Stimulated activated CD4-positive, alpha-beta T cell treated with anti-CD3 and anti-CD28 coated beads, Interleukin-2, amount 100 ng/mL, for 48 hours (primary cell): ENCODE results near the gene LCE7A.

Source experiments
- DNase-seq, 2 donors: peaks; one replicate each; pipeline ENCODE4 v3.0.0-alpha.2; 2020

Gene LCE7A

DNA sequence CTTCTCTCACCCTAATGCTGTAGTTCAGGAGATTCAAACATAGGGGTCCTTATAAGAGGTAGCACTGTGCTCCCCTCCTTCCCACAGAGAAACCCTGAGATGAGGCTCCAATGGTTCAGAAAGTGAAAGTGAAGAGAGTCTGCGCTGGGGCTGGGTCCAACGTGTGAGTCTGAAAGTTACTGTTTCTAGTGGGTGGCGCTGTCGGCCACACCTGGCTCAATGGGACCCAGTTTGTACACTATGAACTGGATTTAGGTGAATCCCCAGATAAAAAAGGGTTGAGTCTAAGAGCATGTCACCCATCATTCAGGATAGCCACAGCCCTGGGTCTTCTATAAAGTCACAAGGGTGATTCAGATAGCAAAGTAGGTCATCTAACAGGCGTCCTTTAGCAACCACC is 21.1 kb downstream of the LCE7A start:
- no peak for DNase-seq

DNA sequence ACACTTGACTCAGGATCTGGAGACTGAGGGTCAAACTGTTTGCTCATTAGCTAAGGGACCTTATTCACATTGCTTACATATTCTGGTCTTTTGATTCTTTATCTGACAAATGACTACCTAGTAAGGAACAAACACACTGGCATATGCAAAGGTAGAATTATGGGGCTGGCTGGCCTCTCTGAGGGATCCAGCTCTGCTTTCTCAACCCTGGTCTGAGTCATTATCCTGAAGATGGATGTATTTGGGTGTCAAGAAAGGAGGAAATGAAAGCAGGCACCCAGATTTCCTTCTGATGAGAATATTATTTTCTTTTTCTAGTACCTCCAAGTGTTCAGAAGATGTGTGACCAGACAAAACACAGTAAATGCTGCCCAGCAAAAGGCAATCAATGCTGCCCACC is 24.3 kb downstream of the LCE7A start:
- DNase-seq, result no peak

DNA sequence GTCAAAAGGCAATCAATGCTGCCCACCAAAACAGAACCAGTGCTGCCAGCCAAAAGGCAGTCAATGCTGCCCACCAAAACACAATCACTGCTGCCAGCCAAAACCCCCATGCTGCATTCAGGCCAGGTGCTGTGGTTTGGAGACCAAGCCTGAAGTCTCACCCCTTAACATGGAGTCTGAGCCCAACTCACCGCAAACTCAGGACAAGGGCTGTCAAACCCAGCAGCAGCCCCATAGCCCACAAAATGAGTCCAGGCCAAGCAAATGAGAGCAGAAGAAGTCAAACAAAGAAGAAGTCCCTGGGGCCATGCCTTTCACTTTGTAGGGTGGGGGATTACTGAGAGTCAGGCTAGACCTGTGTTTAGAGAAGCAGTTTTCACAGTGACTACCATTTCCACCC is 24.7 kb downstream of the LCE7A start:
- no peak for DNase-seq

DNA sequence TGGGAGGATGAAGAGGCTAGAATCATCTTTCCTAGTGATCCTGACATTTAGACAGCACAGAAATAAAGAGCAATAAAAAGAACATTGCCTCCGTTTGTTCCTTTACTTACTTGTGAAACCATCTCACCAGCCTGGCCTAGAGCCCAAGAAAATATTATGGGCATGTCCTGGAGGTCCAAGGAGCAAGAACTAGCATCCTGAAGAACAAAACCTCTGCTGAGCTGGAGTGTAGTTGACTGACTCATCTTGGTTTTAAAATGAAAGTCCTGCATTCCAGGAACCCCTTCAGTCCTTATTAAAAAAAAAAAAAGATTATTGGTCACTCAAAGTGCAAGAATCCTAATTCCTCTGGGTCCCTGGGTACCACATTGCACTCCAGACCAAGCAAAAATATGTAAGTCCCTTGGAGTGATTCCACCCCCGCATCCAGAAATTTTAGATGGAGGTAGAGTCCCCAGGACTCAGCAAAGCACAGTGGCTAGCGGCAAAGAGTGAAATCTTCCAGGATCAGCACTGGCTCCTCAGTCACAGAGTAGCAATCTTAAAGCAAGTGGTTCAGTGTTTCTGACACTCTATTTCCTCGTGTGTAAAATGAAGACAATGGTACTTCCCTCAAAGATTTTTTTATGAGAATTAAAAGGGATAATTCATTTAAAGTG is 25.3 kb downstream of the LCE7A start:
- no peak for DNase-seq

DNA sequence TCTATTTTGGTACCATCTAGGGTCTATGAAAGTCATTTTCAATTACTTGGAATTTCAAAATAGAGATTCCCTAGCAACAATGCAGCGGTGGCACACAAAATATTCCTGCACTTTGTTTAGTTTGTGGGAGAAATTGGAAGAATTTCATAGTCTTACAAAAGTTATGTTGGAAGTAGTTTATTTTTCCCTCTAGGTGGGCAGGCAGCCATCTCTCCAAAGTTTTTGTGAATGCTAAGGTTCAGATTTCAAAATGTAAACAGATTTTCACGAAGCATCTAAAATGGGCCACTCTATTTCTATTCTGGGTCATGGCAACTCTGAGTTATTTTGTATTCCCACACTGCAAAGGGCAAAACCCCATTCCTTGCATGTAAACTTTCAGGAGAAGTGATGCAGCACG is 26.3 kb downstream of the LCE7A start:
- no peak for DNase-seq

DNA sequence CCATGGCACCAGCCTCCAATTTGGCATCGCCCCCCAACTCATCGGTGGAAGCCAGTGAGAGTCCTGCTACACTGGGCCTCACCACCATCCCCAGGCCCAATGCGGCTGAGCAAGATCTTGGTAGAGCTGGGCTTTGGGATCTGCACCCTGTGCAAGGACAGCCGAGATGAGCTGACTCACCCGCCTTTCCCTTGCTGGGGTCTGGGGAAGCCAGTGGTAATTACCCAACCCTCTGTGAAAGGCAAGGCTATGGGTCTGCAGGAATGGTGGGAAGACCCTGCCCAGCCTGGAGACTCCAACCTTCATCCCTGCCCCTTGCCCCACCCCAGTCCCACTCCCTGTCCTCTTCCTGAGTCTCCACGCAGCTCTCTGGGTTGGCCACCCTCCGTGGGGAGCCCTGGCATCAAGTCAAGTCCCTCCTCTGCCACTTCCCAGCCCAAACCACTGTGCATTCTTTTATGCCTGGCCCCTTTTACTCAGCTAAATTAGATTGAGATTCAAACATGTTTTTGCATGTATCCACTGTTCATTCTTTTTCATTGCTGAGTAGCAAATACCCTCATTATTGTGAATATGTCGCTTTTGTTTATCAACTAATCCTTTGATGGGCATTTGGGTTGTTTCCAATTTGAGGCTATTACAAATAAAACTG is 27.1 kb downstream of the LCE7A start:
- no peak for DNase-seq

DNA sequence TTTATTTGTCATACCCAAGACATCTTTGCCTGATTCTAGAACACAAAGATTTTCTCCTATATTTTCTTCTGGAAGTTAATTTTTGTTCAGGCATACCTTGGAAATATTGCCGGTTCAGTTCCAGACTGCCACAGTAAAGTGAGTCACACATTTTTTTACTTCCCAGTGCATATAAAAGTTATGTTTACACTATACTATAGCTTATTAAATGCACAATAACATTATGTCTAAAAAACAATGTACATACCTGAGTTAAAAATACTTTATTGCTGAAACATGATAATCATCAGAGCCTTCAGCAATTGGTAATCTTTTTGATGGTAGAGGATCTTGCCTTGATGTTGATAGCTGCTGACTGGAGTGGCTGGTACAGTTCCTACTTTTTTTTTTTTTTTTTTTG is 28.3 kb downstream of the LCE7A start:
- DNase-seq, result no peak

DNA sequence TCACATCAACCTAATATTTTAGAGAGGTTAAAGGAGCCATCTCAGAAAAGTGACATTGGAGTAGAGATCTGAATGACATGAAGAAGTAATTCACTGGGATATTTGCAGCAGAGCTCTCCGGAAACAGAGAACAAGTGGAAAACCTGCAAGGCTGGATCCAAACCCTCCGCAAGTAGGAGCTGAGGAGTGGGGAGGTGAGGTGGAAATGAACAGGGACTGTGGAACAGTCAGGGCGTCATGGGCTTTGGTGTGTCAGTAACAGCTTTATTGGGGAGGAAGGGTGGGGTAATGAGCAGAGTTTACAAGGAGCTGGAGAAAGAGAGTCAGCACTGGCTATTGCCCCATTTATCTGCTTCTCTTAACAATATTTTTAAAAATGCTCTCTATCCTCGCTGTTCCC is 39.2 kb downstream of the LCE7A start:
- DNase-seq, result no peak

DNA sequence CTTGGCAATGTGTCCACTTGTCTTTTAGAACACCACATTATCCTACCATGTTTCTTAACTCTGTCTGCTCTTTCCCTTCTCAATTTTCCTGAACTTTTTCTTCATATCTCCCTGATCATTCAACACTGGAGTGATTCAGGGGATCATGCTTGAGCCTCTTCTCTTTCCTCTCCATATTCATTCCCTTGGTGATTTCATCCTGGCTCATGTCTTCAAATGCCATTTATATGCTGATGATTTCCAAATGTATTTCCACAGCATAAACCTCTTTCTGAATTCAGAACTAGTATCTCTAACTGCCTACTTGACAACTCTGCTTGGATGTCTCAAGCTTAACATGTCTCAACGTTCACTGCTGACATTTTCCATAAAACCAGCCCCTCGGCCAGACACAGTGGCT is 40.1 kb downstream of the LCE7A start:
- DNase-seq, result no peak

DNA sequence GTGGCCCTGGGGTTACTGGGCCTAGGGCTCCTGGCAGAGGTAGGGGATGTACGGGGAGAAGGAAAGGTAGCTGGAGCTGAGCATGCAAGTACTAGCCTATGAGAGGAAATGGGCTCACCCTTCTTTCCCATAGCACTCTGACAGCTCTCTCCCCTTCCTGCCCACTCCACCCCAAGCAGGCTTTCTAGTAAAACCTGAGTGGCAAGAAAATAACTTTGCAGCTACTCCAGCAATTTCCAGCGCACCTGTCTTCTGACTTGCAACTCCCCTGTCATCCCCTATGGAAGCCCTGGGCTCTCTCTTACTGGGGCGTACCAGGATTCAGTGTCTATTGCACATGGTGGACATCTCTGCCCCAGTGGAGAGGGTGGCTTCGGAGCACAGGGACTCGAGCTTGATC is 41.8 kb downstream of the LCE7A start:
- DNase-seq, result no peak

DNA sequence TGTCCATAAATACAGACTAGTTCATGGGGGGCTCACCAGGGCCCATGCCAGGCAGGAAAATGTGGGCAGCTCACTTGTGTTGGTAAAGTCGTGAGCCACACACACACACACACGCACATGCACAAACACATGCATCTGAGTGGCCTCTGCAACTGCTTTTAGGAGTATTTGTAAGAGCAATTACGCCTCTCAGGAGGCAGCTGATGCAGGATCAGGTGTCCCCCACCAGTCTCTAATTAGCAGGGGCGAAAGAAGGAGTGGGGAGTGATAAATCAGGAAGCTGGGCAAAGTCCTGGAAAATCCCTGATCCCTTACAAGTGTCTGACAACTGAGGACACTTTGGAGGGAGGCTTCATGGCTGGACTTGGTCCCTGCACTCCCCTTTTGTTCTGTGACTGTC is 42.8 kb downstream of the LCE7A start:
- DNase-seq, result no peak

DNA sequence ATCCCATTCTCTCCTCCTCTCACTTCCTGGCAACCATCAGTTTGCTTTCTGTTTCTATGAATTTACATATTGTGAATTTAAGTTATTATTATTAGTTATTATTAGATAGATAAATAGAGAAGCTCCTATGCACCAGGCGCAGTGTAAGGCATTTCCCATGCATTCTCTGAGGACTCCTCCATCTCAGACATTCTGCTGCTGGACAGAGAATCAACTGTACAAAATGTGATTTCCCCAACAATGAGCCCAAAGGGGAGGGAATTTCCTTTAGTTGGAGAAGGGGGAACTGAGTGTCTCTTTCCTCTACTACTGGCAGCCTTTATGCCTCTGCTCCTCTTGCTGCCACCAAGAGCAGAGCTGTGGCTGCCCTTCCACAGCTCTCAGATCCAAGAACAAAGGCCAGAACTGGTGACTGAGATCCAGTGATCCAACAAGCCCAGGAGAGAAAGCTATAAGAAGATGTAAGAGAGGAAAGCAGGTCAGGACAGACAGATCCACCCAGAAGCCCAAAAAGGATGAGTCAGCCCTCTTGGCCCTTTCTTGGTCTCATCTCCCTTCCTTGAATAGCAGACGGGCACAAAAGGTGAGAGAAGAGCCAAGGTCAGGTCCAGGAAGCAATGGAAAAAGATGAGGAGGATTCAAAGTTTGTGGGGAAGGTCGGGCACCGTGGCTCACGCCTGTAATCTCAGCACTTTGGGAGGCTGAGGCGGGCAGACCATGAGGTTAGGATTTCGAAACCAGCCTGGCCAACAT is 45.1 kb downstream of the LCE7A start:
- DNase-seq, result no peak

DNA sequence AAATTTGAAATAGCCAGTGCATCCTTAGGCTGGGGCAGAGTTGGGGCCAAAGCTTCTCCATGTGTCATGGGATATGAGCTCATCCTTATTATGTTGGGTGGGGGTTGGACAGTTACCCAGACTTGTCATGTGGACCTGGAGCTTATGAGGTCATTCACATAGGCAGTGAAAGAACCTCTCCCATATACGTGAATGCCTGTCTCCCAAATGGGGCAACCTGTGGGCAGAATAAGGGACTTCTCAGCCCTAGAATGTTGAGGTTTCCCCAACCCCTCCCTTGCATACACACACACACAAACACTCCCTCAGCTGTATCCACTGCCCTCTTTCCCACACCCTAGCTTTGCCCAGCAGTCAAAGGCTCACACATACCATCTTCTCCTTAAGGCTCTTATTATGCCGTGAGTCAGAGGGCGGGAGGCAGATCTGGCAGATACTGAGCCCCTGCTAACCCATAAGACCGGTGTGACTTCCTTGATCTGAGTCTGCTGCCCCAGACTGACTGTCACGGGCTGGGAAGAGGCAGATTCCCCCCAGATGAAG is 46.3 kb downstream of the LCE7A start:
- DNase-seq, result no peak

DNA sequence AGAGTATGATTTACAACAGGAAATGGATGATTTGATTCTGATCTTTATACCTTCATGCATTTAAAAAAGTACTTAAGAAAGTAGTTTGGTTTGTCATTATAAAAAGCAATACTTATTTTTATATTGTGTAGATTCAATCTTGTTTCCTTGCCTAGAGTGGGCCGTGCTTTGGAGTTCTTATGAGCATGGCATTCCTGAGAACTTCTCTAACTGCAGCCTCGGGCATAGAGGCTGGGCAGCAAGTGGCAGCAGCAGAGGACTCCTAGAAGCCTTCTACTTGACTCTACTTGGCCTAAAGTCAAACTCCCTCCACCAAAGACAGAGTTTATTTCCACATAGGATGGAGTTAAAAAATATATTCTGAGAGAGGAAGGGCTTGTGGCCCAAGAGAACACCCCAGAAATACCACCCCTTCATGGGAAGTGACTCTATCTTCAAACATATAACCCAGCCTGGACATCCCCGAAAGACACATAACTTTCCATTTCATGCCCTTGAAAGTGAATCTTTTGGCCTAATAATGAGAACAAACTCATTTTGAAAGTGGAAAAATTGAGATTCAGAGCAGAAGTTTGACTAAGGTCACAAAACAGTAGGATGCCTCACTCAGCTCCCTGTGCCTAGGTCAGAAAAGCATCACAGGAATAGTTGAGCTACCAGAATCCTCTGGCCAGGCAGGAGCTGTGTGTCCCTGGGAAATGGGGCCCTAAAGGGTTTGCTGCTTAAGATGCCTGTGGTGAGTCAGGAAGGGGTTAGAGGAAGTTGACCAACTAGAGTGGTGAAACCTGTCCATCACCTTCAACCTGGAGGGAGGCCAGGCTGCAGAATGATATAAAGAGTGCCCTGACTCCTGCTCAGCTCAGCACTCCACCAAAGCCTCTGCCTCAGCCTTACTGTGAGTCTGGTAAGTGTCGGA is 48.1 kb downstream of the LCE7A start, which contains the start of gene IVL:
TSS of gene IVL (plus strand) at position 861 of the 916 bp plus-strand sequence. CDS start 1,252 bp downstream, outside the sequence.
- no peak for DNase-seq

DNA sequence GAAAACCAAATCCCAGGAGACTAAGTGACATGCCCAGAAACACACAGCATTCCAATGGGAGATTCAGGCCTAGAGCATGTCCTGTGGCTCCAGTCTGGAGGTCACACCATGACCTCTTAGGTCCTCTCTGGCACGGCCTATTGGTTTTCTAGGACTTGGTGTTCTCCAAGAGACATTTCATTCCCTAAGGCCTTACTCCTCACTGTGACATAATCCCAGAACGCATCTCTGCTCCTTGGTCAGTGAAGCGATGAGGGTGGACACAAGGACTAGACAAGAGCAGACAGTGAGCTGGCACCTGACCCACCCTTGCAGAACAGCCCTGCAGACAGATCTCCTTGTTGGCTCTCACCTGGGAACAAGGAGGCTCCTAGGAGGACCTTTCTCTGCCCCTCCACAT is 49.4 kb downstream of the LCE7A start:
- no peak for DNase-seq
